Omental fat pad (tissue), 4 donors: ENCODE data around the gene ATP13A3. TPM values are rescaled to one million over a fixed set of nuclear protein-coding genes. Genes with fewer than 3 reads are reported as not detected.

Experiments used
- ATAC-seq: fragments of 150-250 bp; one replicate; pipeline ENCODE4 v1.9.1; 2016; ENCODE audit warnings: mild to moderate bottlenecking, moderate library complexity; ENCODE audit not compliant: low FRiP score
- DNase-seq: peaks from one replicate; pipeline ENCODE4 v3.0.0-alpha.2; 2019; ENCODE audit warnings: low spot score
- total RNA-seq, 4 donors: library from RNA; depleted of rRNA; stranded (reverse); fragments of >200 nt; gene quantifications; one replicate each; pipeline ENCODE4 v1.1.0, GENCODE V29; 2016
- TF ChIP-seq, protein P1 (sequence below), 3 donors: fragments of 450-650 bp; IDR thresholded peaks; one replicate each; pipeline ENCODE4 v1.5.1; 2016 to 2017; ENCODE audit warnings: antibody characterized with exemption in 3 of 3, mild to moderate bottlenecking in 3 of 3, moderate library complexity in 2 of 3

The ATP13A3 gene
- total RNA-seq, 4 donors from 2014 or later, result 124 to 638 (median 294) TPM

DNA sequence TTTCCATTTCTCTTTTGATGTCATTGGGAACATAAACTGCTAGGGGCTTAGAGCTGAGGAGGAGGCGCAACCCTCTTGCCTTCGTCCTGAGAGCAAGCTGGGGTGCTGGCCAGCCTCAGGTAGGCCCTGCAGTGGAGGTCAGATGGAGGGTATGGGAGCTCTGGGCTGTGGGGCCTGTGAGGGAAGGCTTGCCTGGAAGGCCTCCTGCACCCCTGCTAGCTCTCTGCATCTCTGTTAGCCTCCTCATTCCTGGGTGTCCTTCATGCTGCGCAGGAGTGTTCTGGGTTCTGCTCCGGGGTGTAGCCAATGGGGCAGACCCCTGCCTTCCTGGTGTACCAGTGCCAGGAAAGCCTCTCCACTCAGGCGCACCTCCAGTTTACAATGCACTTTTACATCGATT is 99.5 kb downstream of the ATP13A3 start:
- TF ChIP-seq, protein P1, sequence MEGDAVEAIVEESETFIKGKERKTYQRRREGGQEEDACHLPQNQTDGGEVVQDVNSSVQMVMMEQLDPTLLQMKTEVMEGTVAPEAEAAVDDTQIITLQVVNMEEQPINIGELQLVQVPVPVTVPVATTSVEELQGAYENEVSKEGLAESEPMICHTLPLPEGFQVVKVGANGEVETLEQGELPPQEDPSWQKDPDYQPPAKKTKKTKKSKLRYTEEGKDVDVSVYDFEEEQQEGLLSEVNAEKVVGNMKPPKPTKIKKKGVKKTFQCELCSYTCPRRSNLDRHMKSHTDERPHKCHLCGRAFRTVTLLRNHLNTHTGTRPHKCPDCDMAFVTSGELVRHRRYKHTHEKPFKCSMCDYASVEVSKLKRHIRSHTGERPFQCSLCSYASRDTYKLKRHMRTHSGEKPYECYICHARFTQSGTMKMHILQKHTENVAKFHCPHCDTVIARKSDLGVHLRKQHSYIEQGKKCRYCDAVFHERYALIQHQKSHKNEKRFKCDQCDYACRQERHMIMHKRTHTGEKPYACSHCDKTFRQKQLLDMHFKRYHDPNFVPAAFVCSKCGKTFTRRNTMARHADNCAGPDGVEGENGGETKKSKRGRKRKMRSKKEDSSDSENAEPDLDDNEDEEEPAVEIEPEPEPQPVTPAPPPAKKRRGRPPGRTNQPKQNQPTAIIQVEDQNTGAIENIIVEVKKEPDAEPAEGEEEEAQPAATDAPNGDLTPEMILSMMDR (IDR thresholded peaks at IDR 0.05), result no peak
- ATAC-seq (no peak), DNase-seq (no peak)

DNA sequence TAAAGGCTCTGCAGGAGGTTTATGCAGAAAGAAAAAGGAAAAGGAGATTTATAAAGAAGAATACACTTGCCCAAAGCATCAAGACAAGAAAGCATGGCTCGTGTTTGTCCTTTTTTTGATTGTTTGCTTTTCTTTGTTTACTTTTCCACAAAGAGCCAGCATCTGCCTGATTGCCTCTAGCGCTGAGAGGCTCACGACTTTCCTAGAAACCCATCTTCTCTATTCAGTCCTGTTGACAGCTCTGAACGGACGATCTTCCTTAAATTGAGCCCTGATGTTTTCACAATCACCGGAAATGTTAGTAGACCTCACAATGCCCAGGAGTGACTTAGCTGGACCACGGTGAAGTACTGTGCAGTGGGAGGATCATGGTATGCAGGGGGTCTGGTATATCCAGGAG is 100.2 kb downstream of the ATP13A3 start:
- ATAC-seq, result no peak
- TF ChIP-seq, protein P1 (IDR thresholded peaks at IDR 0.05), result no peak
- no peak for DNase-seq

DNA sequence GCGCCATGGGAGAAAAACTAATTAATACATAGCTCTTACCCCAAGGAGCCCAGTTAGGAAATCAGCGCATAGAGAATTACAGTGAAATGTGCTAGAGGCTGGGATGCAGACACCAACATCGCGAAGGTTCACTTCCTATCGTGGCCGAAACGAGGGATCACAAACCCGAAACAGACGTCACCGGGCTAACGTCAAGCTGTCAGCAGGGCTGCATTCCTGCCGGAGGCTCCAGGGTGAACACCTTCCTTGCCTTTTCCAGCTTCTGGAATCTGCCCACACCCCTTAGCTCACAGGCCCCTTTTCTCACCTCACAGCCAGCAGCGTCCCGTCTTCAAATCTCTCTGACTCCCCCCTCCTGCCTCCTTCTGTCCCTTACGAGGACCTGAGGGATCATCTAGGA is 100.7 kb downstream of the ATP13A3 start:
- ATAC-seq (no peak), DNase-seq (no peak)
- TF ChIP-seq, protein P1 (IDR thresholded peaks at IDR 0.05), result no peak

DNA sequence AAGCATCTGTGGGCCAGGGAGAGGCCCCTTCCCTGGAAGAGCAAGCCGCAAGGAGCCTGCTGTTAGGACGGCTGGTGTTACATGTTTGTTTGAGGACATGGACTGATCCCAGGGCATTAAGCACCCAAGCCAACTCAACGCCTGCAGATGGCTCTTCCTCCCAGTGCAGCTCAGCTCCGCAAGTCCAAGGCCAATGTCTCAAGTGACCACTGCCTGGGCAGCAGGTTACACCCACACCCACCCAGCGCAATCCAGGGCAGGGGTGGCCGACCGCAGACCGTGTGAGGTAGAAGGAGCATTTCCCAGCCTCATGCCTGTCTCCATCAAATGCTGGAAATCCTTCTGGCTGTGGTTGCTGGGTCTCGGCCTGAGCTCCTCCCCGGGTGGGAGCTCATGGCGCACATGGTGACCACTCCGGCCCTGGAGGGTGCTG is 102.2 kb downstream of the ATP13A3 start:
- DNase-seq (no peak), ATAC-seq (no peak)
- TF ChIP-seq, protein P1 (IDR thresholded peaks at IDR 0.05), result no peak

DNA sequence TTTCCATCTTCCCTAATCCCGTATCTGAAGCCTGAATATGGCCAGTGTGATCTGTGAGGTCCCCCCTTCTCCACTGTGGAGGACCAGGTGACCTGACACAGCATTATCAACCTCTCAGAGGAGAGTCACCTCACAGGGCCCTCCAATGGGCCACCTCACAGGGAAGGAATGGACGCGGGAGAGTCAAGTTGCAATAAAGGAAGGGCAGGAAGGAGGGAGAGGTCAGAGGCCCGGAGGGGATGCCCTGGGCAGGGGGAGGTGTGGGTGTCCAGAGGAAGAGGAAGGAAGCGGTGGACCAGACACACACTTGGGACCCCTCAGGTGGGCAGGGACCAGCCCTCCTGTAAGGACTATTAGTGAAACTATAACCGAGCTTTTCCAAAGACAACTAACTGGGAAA is 102.6 kb downstream of the ATP13A3 start:
- TF ChIP-seq, protein P1 (IDR thresholded peaks at IDR 0.05), result no peak
- DNase-seq (no peak), ATAC-seq (no peak)

DNA sequence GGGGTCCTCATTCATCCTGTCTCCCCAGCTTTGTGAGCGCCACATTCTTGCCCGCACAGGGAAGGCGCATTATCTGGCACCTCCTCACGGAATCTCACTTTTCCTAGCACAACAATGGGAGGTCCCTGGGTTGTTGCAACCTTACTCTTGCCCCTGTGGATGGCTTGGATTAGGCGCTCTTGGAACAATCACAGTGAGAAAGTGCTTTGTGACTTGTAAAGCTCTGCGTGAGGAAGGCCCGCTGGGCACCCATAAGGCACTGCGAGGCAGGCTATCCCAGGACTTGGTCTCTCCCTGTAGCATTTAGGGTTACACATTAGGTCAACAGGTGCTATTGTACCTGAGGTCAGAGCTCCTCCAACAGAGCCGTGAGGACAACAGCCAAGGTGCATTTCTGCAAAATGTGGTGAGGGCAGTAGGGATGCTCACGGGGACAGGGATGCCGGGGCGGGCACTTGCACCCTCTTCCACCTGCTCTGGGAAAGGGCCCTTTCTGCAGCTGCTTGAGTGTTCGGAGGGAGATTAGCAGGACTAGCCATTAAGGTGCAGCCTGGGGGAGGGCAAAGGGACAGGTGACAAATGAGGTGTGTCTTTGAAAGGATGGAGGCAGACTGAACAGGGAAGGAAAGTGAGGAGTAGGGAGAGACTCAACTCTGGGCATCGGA is 103.4 kb downstream of the ATP13A3 start:
- DNase-seq (no peak), ATAC-seq (no peak)
- TF ChIP-seq, protein P1 (IDR thresholded peaks at IDR 0.05), result no peak

DNA sequence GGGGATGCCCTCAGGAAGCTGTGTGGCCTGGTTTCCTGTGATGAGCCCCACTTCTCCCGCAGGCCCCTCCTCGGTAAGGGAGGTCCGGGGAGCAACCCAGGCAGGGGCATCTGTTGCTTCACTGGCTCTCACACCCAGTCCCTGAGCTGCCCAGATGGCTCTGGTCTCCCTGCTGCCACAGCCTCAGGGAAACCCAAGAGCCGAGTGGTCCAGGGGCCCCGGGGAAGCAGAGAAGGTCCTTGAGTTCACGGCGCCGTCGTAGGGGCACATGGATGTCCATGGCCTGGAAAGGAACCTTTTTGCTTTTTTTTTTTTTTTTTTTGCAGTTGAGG is 103.9 kb downstream of the ATP13A3 start:
- ATAC-seq, result no peak
- TF ChIP-seq, protein P1 (IDR thresholded peaks at IDR 0.05), result no peak
- DNase-seq, result no peak
